Measurements from ENCODE around the gene MRGPRD.

GRCh38 chr11:68958211-68958610, 22.6 kb downstream of the MRGPRD start:
- TF ChIP-seq EZH2 (IDR thresholded peaks at IDR 0.05; ENCODE audit: borderline replicate concordance, low read depth, low read length, severe bottlenecking) (no peak), CTCF (IDR thresholded peaks at IDR 0.05; ENCODE audit: borderline replicate concordance, extremely low read depth, low read length, poor library complexity, severe bottlenecking) (no peak)
